Measurements from ENCODE around the gene USP54.

Gene USP54

DNA sequence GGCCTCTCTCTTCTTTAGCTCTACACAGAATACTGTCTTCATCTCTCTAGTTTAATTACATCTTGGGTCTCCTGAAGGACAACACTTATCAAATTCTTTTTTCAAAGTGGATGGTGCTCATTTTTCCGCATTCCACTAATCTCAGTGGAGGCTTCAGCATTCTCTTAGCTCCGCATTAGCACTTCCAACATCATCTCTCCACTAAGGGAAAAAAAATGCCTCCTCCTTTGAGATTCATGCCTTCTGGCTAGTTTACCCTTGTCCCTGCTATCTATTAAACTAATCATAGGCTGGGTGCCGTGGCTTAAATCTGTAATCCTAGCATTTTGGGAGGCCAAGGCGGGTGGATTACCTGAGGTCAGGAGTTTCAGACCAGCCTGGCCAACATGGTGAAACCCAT is 104.5 kb downstream of the USP54 start:
- no peak overlapping the region for H3K4me3 ChIP-seq (ENCODE audit: low read depth, low read length)
- H3K4me1 ChIP-seq (ENCODE audit: control insufficient read depth, insufficient read depth, low read length) = no peaks in the 10 kb centered on the region
- H3K27me3 ChIP-seq (ENCODE audit: control insufficient read depth, insufficient read depth, low read length) = no peaks in the 10 kb centered on the region
- H3K9me3 ChIP-seq (ENCODE audit: control insufficient read depth, insufficient read depth, low read length) = no peaks in the 10 kb centered on the region
- no peak overlapping the region for H3K9ac ChIP-seq (ENCODE audit: low read depth, low read length)
- H3K36me3 ChIP-seq (ENCODE audit: control insufficient read depth, insufficient read depth, low read length) = no peaks in the 10 kb centered on the region

DNA sequence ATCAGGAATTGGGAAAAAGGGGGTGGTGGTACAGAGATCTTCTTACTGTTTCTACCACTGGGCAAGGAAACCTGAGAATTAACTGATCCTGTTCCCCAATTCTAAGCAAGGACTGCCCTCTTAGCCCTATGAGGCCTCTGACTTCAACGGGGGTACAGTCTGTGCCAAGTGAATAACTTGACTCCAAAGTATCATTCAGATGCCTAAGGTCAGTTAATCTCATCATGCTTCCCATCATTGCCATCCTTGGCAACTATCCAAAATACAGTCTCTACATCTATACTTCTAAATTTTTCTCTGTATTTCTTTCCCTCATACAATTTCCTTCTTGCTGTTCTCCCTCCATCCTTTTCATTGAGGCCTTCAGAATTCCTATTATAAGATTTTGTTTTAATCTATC is 105.8 kb downstream of the USP54 start:
- Histone ChIP-seq H3K36me3 (ENCODE audit: control insufficient read depth, insufficient read depth, low read length) (no peaks in the 10 kb centered on the region), H3K27me3 (ENCODE audit: control insufficient read depth, insufficient read depth, low read length) (no peaks in the 10 kb centered on the region), H3K4me1 (ENCODE audit: control insufficient read depth, insufficient read depth, low read length) (no peaks in the 10 kb centered on the region), H3K9me3 (ENCODE audit: control insufficient read depth, insufficient read depth, low read length) (no peaks in the 10 kb centered on the region), H3K9ac (ENCODE audit: low read depth, low read length) (no peak overlapping the region), H3K4me3 (ENCODE audit: low read depth, low read length) (no peak overlapping the region)

DNA sequence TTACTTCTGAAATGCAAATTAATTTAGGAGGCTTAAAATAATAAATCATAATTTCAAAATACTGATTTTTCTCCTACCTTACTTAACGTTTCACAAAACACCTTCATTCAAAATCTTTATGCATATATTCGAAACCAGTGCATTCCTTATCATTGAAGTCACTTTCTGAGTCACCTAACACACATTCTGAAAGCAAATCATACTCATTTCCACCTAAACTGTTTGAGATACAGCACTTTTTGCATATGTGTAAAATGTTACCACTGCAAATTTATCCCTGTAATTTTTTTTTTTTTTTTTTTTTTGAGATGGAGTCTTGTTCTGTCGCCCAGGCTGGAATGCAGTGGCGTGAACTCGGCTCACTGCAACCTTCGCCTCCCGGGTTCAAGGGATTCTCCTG is 111.0 kb downstream of the USP54 start:
- Histone ChIP-seq H3K9ac (ENCODE audit: low read depth, low read length) (no peak overlapping the region), H3K9me3 (ENCODE audit: control insufficient read depth, insufficient read depth, low read length) (no peaks in the 10 kb centered on the region), H3K4me1 (ENCODE audit: control insufficient read depth, insufficient read depth, low read length) (no peaks in the 10 kb centered on the region), H3K27me3 (ENCODE audit: control insufficient read depth, insufficient read depth, low read length) (no peaks in the 10 kb centered on the region), H3K36me3 (ENCODE audit: control insufficient read depth, insufficient read depth, low read length) (no peaks in the 10 kb centered on the region), H3K4me3 (ENCODE audit: low read depth, low read length) (no peak overlapping the region)

DNA sequence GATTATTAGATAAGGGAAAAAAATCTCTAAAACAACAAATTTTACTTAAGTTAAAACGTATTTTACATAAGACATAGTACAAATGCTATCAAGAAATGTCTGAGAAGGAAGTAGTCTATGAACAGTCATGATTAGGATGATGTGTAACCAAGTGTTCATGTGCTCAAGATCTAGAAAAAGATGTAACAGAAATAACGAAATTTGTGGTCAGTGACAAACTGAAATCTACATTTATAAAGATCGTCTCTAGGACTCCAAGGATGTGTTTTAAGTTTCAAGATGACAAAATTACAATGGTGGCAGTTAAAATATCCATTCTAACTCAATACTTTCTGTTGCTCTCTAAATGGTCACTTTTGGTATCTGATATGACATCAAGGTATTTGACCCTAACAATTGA is 112.5 kb downstream of the USP54 start:
- Histone ChIP-seq H3K27me3 (ENCODE audit: control insufficient read depth, insufficient read depth, low read length) (no peaks in the 10 kb centered on the region), H3K4me3 (ENCODE audit: low read depth, low read length) (no peak overlapping the region), H3K4me1 (ENCODE audit: control insufficient read depth, insufficient read depth, low read length) (no peaks in the 10 kb centered on the region), H3K36me3 (ENCODE audit: control insufficient read depth, insufficient read depth, low read length) (no peaks in the 10 kb centered on the region), H3K9ac (ENCODE audit: low read depth, low read length) (no peak overlapping the region), H3K9me3 (ENCODE audit: control insufficient read depth, insufficient read depth, low read length) (no peaks in the 10 kb centered on the region)

DNA sequence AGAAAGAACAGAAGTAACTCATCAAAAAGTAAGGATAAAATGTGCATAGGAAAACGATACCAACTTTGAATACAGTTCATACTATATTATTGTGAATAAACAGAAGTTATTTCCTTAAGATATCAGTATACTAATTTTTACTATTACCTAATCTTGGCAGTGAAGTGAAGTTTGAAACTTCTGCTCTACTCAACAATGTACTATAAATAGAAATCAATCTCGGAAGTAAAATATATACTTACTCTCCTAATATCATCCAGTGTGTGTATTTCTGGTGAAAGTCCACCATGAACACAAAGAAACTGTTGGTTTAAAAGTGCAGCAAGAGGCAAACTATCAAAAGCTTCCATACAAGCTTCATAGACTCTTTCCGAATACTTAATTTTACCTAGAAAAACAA is 119.9 kb downstream of the USP54 start:
- Histone ChIP-seq H3K9me3 (ENCODE audit: control insufficient read depth, insufficient read depth, low read length) (no peaks in the 10 kb centered on the region), H3K36me3 (ENCODE audit: control insufficient read depth, insufficient read depth, low read length) (no peaks in the 10 kb centered on the region), H3K4me3 (ENCODE audit: low read depth, low read length) (no peak overlapping the region), H3K4me1 (ENCODE audit: control insufficient read depth, insufficient read depth, low read length) (no peaks in the 10 kb centered on the region), H3K9ac (ENCODE audit: low read depth, low read length) (no peak overlapping the region), H3K27me3 (ENCODE audit: control insufficient read depth, insufficient read depth, low read length) (no peaks in the 10 kb centered on the region)

DNA sequence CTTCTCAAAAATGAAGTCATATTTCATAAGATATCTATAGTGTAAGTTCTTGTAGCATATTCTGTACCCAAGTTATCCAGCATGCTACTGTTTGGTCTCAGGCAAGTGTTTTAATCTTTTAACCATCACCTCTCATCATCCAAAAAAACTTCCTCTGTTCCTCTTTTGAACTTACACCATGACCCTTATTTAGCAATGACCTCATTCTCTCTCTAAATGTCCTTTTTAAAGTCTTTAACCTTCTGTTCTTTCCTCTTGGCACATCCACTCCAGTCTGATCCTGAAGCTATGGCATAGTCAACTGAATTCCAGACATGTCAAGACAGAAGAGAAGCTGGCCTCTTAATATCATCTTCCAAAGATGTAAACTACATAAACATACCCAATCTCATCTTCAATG is 121.6 kb downstream of the USP54 start:
- no peaks in the 10 kb centered on the region for H3K36me3 ChIP-seq (ENCODE audit: control insufficient read depth, insufficient read depth, low read length)
- H3K9me3 ChIP-seq (ENCODE audit: control insufficient read depth, insufficient read depth, low read length) = no peaks in the 10 kb centered on the region
- no peak overlapping the region for H3K4me3 ChIP-seq (ENCODE audit: low read depth, low read length)
- H3K9ac ChIP-seq (ENCODE audit: low read depth, low read length) = no peak overlapping the region
- H3K4me1 ChIP-seq (ENCODE audit: control insufficient read depth, insufficient read depth, low read length) = no peaks in the 10 kb centered on the region
- H3K27me3 ChIP-seq (ENCODE audit: control insufficient read depth, insufficient read depth, low read length) = no peaks in the 10 kb centered on the region

DNA sequence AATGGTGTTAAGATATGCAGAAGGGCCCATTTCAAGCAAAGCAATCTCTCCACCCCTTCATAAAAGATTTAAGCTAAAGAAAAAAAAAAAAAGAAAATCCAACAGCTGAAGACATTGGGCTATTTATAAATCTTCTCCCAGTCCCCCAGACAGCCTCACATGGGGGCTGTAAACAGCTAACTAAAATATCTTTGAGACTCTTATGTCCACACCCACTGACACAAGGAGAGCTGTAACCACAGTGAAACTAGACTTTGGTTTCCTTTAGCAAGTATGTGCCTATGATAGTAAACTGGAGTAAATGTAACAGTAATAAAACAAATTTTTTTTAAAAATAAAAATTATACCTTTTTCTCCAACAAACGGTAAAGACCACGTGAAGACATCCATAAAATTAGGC is 123.9 kb downstream of the USP54 start:
- Histone ChIP-seq H3K36me3 (ENCODE audit: control insufficient read depth, insufficient read depth, low read length) (no peaks in the 10 kb centered on the region), H3K4me3 (ENCODE audit: low read depth, low read length) (no peak overlapping the region), H3K9me3 (ENCODE audit: control insufficient read depth, insufficient read depth, low read length) (no peaks in the 10 kb centered on the region), H3K9ac (ENCODE audit: low read depth, low read length) (no peak overlapping the region), H3K27me3 (ENCODE audit: control insufficient read depth, insufficient read depth, low read length) (no peaks in the 10 kb centered on the region), H3K4me1 (ENCODE audit: control insufficient read depth, insufficient read depth, low read length) (no peaks in the 10 kb centered on the region)

DNA sequence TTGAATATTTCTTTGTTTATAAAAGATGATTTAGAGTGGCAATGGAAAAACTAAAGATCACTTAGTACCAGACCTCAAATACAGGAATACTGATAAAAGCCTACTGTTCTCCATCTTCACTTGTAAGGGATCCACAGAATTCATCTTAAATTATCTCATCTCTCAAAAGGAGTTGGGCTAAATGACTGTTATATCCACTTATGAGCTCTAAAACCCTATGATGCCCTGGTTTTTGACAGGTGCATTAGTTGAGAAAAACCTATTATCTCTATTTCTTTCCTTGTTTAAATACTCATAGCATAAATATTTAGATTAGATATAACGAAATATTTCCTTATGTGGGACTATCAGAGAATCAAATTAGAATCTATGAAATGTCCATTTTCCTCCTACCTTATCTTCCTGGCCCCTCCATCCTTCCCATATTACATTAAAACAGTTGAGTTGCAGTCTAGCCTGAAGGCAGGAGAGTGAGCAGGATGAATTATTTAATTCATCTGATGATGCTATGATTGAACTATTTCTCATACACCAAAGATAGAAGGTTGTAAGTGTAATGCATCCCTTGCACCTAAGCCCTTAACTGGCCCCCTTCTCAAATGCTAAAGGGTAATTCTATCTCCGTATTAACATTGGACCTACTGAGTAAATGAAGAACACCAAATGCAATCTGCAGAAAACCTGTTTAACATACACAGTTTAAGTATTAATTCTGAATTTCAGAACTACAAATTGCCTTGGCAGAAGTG is 125.0 kb downstream of the USP54 start:
- no peaks in the 10 kb centered on the region for H3K4me1 ChIP-seq (ENCODE audit: control insufficient read depth, insufficient read depth, low read length)
- no peak overlapping the region for H3K9ac ChIP-seq (ENCODE audit: low read depth, low read length)
- H3K36me3 ChIP-seq (ENCODE audit: control insufficient read depth, insufficient read depth, low read length) = no peaks in the 10 kb centered on the region
- no peaks in the 10 kb centered on the region for H3K9me3 ChIP-seq (ENCODE audit: control insufficient read depth, insufficient read depth, low read length)
- no peaks in the 10 kb centered on the region for H3K27me3 ChIP-seq (ENCODE audit: control insufficient read depth, insufficient read depth, low read length)
- no peak overlapping the region for H3K4me3 ChIP-seq (ENCODE audit: low read depth, low read length)

DNA sequence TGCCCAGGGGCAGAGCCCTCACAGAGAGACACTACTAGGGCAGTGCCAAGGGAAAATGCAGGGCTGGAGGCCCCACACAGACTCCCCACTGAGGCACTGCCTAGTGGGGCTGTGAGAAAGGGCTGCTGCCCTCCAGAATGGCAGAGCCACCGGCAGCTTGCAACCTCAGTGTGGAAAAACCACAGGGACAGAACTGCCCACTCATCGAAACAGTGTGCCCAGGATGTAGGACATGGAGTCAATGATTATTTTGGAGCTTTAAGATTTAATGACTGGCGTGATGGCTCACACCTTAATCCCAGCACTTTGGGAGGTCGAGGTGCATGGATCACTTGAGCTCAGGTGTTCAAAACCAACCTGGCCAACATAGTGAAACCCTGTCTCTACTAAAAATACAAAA is 130.2 kb downstream of the USP54 start:
- H3K36me3 ChIP-seq (ENCODE audit: control insufficient read depth, insufficient read depth, low read length) = no peaks in the 10 kb centered on the region
- H3K27me3 ChIP-seq (ENCODE audit: control insufficient read depth, insufficient read depth, low read length) = no peaks in the 10 kb centered on the region
- no peaks in the 10 kb centered on the region for H3K4me1 ChIP-seq (ENCODE audit: control insufficient read depth, insufficient read depth, low read length)
- no peaks in the 10 kb centered on the region for H3K9me3 ChIP-seq (ENCODE audit: control insufficient read depth, insufficient read depth, low read length)
- no peak overlapping the region for H3K4me3 ChIP-seq (ENCODE audit: low read depth, low read length)
- H3K9ac ChIP-seq (ENCODE audit: low read depth, low read length) = no peak overlapping the region

DNA sequence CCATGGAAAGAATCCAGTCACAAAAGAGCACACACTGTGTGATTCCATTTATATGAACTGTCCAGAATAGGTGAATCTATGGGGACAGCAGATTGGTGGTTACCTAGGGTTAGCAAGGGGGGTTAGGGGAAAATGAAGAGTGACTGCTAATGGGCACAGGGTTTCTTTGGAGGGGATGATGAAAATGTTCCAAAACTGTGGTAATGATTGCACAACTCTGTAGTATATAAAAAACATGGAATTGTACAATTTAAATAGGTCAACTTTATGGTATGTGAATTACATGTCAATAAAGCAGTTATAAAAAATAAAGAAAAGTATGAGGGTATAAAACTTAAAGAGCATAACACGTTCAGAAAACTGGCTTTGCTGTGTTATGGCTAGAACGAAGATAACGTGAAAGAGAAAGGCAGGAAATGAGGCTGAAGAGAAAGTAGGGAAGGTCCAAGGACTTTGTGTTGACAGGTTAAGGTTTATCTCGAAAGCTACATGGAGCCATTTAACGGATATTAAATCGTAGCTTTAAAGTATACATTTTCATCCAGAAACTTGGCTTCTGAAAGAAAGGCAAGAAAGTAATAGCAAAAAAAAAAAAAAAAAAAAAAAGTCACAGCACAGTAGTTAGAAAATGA is 131.3 kb downstream of the USP54 start:
- H3K9me3 ChIP-seq (ENCODE audit: control insufficient read depth, insufficient read depth, low read length) = no peaks in the 10 kb centered on the region
- H3K9ac ChIP-seq (ENCODE audit: low read depth, low read length) = no peak overlapping the region
- no peaks in the 10 kb centered on the region for H3K27me3 ChIP-seq (ENCODE audit: control insufficient read depth, insufficient read depth, low read length)
- no peaks in the 10 kb centered on the region for H3K4me1 ChIP-seq (ENCODE audit: control insufficient read depth, insufficient read depth, low read length)
- H3K36me3 ChIP-seq (ENCODE audit: control insufficient read depth, insufficient read depth, low read length) = no peaks in the 10 kb centered on the region
- no peak overlapping the region for H3K4me3 ChIP-seq (ENCODE audit: low read depth, low read length)

DNA sequence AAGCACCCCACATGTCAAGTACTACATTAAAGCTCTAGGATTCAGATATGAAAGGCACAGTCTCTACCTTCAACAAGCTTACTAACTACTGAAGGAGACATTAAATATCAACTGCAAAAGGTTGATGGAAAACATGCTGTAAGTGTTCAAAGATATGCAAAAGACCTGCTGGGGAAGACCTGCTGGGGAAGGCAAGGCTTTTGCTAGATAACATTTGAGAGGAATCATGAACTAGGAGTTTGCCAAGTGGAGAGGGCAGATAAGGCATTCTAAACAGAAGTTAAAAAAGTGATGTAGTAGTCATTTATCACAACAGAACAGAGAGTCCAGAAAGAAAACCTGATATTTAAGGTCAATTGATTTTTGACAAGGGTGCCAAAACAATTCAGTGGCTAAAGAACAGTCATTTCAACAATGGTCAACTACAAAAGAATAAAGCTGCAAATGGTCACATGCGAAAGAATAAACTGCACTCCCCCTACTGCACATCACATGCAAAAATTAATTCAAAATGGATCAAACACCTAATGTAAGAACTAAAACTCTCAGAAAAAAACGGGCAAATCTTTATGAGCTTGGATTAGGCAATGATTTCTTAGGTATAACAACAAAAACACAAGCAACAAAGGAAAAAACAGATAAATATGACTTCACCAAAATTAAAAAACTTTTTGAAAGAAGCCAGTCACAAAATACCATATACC is 134.8 kb downstream of the USP54 start:
- H3K4me3 ChIP-seq (ENCODE audit: low read depth, low read length) = no peak overlapping the region
- no peaks in the 10 kb centered on the region for H3K4me1 ChIP-seq (ENCODE audit: control insufficient read depth, insufficient read depth, low read length)
- no peaks in the 10 kb centered on the region for H3K9me3 ChIP-seq (ENCODE audit: control insufficient read depth, insufficient read depth, low read length)
- no peaks in the 10 kb centered on the region for H3K27me3 ChIP-seq (ENCODE audit: control insufficient read depth, insufficient read depth, low read length)
- no peaks in the 10 kb centered on the region for H3K36me3 ChIP-seq (ENCODE audit: control insufficient read depth, insufficient read depth, low read length)
- no peak overlapping the region for H3K9ac ChIP-seq (ENCODE audit: low read depth, low read length)

DNA sequence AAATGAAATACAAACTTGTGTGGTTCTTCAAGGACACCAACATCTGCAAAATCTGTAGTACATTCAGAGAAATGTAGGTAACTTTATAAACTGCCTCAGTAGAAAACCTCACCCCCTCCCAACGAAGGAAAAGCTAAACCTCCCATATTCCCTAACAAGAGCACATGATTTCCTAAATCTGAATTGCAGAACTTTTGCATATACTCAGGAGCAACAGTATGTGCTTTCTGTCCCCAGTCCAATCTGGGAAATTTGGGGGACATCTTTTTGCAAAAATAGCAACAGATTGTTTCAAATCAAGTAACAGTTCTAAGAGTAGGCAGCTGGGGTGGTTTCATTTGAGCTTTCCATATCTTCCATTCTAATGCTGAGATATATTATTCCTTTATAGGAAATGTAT is 142.0 kb downstream of the USP54 start:
- Histone ChIP-seq H3K4me1 (ENCODE audit: control insufficient read depth, insufficient read depth, low read length) (no peaks in the 10 kb centered on the region), H3K9me3 (ENCODE audit: control insufficient read depth, insufficient read depth, low read length) (no peaks in the 10 kb centered on the region), H3K9ac (ENCODE audit: low read depth, low read length) (no peak overlapping the region), H3K36me3 (ENCODE audit: control insufficient read depth, insufficient read depth, low read length) (no peaks in the 10 kb centered on the region), H3K27me3 (ENCODE audit: control insufficient read depth, insufficient read depth, low read length) (no peaks in the 10 kb centered on the region), H3K4me3 (ENCODE audit: low read depth, low read length) (no peak overlapping the region)
